Measurements from ENCODE around the gene IMMP2L.

- TF ChIP-seq EZH2phosphoT487 (IDR thresholded peaks at IDR 0.05; ENCODE audit: insufficient read depth, low read depth) (no peak), EZH2 (IDR thresholded peaks at IDR 0.05; ENCODE audit: insufficient read depth, poor library complexity, severe bottlenecking) (no peak)
These were observed 454.7 kb downstream of the IMMP2L start for GRCh38 chr7:111107579-111107978.

Data from GM23248 (cell line).